Epithelial cell of esophagus (primary cell): Measurements from ENCODE around the gene COQ8B.
A peak's percentile ranks its signal among the peaks of the same experiment; 100 is the strongest.
"Not testable (repeated sequence)": the region's sequence is repeated elsewhere in the genome, so short reads cannot be mapped to it uniquely, and the experiment has no call there.

Experiments
- DNase-seq: peaks from one replicate; pipeline ENCODE4 v3.0.0; 2010; ENCODE audit warnings: low read depth
- H3K4me3 ChIP-seq: 2 replicates; pipeline ENCODE4 v1.5.1; 2011; ENCODE audit warnings: mild to moderate bottlenecking, low read length, control low read depth
- TF ChIP-seq, protein P1 (sequence below): IDR thresholded peaks from 2 replicates; pipeline ENCODE4 v1.5.1; 2011; ENCODE audit warnings: low read depth, mild to moderate bottlenecking, low read length, control low read depth, inconsistent platforms; ENCODE audit not compliant: insufficient read depth; ENCODE audit errors: missing control alignments

Gene COQ8B

DNA sequence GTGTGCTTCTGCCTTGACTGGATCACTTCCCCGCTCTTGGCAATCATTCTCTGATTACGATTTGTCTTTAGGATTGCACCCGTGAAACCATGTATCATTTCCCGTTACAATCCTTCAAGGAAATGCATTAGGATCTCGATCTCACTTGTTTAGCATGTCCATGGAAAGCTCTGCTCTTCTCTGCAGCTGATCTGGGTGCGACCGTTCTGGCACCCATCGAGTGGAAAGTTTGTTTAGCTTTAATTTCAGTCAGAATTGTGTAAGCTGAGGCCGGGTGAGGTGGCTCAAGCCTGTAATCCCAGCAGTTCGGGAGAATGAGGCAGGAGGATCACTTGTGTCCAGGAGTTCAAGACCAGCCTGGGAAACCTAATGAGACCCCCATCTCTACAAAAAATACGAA, 57.1 kb downstream of the COQ8B start:
- H3K4me3 ChIP-seq = no peak overlapping the region
- no peak for DNase-seq
- TF ChIP-seq, protein P1, sequence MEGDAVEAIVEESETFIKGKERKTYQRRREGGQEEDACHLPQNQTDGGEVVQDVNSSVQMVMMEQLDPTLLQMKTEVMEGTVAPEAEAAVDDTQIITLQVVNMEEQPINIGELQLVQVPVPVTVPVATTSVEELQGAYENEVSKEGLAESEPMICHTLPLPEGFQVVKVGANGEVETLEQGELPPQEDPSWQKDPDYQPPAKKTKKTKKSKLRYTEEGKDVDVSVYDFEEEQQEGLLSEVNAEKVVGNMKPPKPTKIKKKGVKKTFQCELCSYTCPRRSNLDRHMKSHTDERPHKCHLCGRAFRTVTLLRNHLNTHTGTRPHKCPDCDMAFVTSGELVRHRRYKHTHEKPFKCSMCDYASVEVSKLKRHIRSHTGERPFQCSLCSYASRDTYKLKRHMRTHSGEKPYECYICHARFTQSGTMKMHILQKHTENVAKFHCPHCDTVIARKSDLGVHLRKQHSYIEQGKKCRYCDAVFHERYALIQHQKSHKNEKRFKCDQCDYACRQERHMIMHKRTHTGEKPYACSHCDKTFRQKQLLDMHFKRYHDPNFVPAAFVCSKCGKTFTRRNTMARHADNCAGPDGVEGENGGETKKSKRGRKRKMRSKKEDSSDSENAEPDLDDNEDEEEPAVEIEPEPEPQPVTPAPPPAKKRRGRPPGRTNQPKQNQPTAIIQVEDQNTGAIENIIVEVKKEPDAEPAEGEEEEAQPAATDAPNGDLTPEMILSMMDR = no peak

DNA sequence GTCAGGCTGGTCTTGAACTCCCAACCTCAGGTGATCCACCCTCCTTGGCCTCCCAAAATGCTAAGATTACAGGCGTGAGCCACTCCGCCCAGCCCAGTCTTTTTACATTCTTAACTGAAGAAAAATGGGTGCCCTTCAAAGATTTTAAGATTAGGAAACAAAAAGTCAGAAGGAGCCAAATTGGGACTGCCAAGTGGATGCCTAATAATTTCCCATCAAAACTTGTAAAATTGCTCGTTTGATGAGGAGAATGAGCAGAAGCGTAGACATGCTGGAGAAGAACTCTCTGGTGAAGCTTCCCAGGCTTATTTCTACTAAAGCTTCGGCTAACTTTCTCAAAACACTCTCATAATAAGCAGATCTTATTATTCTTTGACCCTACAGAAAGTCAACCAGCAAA, 57.6 kb downstream of the COQ8B start:
- no peak for DNase-seq
- TF ChIP-seq, protein P1 = no peak
- H3K4me3 ChIP-seq = no peak overlapping the region

DNA sequence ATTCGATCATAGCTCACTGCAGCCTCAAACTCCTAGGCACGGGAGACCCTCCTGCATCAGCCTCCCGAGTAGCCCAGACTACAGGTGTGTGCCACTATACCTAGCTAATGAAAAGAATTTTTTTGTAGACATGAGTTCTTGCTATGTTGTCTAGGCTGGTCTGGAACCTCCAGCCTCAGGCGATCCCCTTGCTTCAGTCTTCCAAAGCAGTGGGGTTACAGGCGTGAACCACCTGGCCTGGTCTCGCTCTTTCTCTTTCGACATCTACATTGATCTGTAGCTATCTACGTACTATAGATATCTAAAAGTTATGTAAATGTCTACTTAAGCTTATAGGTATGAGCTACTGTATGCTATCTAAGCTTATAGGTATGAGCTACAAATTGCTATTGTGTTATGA, 58.7 kb downstream of the COQ8B start:
- DNase-seq = no peak
- TF ChIP-seq, protein P1 = no peak
- H3K4me3 ChIP-seq = no peak overlapping the region

DNA sequence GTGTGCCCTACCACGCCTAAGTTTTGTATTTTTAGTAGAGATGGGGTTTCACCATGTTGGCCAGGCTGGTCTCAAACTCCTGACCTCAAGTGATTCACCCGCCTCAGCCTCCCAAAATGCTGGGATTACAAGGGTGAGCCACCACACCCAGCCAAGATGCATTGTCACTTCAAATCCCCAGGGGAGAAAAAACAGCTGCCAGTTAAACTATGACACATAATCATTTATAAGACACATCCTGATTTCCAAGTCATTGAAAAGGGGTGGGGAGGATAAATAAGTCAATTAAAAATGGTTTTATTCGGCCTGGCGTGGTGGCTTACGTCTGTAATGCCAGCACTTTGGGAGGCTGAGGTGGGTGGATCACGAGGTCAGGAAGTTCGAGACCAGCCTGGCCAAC, 61.0 kb downstream of the COQ8B start:
- not testable (repeated sequence) for H3K4me3 ChIP-seq, DNase-seq

DNA sequence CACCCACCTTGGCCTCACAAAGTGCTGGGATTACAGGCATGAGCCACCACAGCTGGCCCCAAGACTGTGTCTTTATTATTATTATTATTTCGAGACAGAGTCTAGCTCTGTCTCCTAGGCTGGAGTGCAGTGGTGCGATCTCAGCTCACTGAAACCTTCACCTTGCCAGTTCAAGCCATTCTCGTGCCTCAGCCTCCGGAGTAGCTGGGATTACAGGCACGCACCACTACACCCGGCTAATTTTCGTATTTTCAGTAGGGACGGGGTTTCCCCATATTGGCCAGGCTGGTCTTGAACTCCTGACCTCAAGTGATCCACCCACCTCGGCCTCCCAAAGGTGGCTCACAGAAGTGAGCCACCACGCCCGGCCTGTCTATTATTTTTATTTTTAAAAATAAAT, 64.4 kb downstream of the COQ8B start:
- not testable (repeated sequence) for DNase-seq, H3K4me3 ChIP-seq

DNA sequence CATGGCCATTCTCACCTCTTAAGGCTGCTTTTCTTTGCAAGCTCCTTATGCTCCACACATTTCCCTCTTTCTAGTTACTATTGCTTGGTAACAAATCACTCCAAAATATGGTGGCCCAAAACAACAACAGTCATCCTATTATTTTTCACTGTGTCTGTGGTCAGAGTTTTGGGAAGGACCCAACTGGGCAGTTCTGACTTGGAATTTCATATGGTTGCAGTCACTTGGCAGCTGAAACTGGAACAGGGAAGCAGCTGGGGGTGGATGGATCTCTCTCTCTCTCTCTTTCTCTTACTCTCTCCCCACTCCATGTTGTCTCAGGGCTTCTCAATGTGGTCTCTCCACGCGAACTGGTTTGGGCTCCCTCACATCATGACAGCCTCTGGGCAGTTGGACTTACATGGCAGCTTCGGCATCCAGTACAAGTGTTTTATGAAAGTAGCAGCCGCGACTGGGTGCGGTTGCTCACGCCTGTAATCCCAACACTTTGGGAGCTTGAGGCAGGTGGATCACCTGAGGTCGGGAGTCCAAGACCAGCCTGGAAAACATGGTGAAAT, 65.9 kb downstream of the COQ8B start:
- TF ChIP-seq, protein P1 = no peak

DNA sequence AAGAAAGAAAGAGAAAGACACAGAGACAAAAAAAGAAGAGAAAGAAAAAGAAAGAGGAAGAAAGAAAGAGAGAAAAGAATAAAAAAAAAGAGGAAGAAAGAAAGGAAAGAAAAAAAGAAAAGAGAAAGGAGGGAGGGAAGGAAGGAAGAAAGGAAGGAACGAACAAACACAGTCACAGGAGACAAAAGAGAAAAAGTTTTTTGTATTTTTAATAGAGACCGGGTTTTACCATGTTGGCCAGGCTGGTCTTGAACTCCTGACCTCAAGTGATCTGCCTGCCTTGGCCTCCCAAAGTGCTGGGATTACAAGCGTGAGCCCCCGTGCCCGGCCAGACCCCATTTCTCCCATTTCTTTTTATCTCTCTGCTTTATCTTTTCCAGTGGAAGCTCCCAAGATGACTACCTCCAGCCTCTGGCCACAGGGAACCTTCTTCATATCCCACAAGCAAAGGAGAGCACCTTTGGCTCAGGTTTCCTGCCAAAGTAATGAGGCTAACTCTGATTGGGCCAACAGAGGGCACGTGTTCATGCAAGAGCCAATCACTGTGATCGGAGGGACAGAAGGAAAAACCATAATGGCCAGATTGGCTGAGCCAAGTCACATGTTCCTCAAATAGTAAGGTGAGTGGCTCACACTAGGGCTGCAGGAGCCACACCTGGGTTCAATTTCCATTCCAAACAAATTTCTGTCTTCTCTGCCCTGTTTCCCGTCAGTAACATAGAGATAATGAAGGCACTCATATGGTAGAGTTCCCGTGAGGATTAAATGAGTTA, 66.6 kb downstream of the COQ8B start:
- not testable (repeated sequence) for H3K4me3 ChIP-seq, DNase-seq

More for the DNA sequence above, 65.9 kb downstream of the COQ8B start:
- no peak overlapping the region for H3K4me3 ChIP-seq
- DNase-seq = no peak

DNA sequence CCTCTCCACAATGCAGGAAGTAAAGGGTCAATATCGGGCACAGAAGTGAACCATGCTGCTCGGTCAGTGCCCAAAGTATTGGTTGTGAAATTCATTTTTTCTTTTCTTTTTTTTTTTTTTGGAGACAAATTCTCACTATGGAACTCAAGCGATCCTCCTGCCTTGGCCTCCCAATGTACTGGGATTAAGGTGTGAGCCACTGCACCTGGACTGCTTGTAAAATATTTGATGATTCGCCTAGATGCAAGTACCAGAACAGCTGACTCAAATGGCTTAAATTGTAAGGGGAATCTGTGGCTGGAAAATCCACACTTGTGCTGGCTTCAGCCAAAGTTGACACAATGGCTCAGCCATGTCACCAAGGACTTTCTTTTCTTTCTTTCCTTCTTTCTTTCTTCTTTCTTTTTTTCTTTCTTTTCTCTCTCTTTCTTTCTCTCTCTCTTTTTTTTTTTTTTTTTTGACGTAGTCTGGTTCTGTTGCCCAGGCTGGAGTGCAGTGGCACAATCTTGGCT, 69.9 kb downstream of the COQ8B start:
- no peak overlapping the region for H3K4me3 ChIP-seq
- DNase-seq = peak; percentile 52
- TF ChIP-seq, protein P1 = no peak
